Colon (tissue), 2 donors: Measurements from ENCODE around the gene EEPD1.

ENCODE experiments used
- FAIRE-seq: peaks from 2 replicates; lab custom pipeline; 2012; peaks lifted over from hg19 to GRCh38; lab: Jason Lieb, UNC
- donor health status: control.
- donor health status: control.

Gene EEPD1

DNA sequence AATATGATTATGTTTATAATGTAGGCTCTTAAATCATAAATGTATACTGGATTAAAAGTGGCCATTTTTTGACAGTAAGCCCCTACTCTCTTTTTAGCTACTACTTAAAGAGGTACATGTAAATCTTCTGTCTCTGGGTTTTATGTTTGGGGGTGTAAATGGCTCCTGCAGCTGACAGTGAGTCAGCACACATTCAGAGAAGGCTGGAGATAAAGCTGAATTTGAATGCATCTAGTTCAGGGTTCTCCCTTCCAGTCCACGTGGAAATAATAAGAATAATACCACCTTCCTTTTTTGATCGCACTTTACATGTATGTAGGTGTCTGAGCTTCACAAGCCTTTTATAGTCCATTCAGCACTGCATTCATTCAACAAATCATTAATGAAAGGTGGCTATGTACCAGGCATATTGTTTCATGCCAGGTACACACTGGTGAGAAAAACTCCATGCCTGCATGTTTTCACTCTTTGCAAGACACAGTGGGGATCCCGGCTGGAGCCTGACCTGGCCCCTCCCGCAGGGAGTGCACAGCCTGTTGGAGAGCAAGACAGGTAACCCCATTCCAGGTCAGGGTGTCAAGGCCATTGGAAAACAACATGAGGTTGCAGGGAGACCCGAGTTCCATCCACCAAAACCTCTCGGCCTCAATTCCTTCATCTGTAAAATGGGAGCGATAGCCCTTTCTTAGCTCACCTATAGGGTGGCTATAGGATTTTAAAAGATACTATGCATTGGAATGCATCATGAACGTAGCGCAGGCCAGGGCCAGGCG lies 129.1 kb downstream of the EEPD1 start:
- FAIRE-seq = no peak

DNA sequence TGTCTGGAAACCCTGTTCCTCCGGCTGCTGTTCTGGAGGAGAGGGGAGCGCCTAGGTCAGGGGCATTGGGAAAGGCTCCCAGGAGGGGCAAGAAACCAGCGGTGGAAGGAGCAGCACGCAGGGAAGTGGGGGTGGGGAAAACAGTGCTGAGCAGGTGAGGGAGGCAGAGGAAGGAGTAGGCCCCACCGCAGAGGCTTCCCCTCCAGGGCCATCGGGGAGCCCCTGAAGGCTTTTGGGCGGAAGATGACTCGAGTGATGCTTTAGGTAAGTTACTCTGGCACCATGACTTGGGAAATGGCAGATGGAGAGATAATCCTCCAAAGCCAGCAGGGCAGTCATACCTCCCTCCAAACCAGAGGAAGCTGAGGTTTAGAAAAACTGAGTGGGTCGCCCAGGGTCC lies 130.1 kb downstream of the EEPD1 start:
- FAIRE-seq = no peak

DNA sequence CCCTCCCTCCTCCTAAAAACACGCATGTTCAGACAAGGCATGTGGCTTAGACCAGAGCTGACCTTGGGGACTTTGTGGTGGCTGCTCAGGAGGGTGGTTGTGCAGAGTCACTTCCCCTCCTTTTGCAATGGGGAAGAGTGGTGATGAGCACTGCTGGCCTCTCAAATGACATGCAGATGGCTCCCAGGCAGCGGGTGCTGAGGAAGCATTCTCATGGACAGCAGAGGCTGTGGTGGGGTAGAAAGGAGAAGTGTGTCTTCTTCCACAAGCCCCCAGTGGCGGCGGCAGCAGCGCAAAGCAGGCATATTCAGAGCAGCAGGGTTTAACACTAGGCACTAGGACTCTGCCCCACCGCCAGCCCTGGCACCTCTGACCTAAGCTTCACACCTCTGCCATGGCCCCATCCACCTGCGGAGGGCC lies 130.7 kb downstream of the EEPD1 start:
- no peak for FAIRE-seq

DNA sequence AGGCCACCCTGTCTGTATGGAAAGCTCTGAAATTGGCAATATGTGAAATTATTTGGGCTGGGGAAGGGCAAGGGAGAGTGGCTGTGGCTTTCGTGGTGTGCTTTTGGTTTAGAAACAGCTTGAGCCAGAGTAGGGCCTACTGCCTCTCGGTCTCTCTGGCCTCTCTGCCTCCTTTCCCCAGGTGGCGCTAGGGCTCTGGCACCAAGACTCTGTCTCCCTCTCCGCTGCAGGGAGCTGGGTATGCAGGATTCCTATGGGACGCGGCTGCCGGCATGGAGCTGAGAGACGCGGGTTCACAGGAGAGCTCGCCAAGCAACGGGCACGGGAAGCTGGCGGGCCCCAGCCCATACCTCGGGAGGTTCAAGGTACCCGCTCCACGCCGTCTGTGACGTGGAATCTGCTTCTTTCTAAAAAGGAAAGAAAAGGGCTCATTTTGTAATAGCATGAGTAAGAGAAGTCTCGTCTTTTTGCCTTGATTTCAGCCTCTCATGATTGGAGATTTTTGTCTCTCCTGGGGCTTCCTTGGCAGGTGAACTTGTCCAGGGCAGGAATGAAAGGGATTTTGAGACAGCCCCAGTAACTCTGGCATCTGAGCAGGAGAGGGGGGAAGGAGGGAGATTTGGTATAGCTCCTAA lies 131.5 kb downstream of the EEPD1 start:
- no peak for FAIRE-seq

- FAIRE-seq = no peak
Observed at GRCh38 chr7:36285276-36285675, 132.2 kb downstream of the EEPD1 start.

- FAIRE-seq = no peak
Observed at GRCh38 chr7:36286226-36286625, 133.2 kb downstream of the EEPD1 start.

DNA sequence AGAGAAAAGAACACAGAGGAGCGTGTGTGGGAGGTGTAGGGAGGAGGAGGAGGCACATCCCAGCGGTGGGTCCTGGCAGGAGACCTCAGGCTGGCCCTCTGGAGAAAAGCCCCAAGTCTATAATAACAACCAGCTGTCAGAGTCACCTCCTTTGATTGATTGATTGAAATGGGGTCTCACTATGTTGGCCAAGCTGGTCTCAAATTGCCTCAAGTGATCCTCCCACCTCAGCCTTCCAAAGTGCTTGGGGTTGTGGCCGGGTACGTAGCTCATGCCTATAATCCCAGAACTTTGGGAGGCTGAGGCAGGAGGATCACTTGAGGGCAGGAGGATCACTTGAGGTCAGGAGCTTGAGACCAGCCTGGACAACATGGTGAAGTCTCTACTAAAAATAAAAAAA lies 133.6 kb downstream of the EEPD1 start:
- FAIRE-seq = no peak

GRCh38 chr7:36287371-36288241 lies 134.6 kb downstream of the EEPD1 start:
- FAIRE-seq = no peak

GRCh38 chr7:36288501-36288900 lies 135.4 kb downstream of the EEPD1 start:
- FAIRE-seq = no peak

DNA sequence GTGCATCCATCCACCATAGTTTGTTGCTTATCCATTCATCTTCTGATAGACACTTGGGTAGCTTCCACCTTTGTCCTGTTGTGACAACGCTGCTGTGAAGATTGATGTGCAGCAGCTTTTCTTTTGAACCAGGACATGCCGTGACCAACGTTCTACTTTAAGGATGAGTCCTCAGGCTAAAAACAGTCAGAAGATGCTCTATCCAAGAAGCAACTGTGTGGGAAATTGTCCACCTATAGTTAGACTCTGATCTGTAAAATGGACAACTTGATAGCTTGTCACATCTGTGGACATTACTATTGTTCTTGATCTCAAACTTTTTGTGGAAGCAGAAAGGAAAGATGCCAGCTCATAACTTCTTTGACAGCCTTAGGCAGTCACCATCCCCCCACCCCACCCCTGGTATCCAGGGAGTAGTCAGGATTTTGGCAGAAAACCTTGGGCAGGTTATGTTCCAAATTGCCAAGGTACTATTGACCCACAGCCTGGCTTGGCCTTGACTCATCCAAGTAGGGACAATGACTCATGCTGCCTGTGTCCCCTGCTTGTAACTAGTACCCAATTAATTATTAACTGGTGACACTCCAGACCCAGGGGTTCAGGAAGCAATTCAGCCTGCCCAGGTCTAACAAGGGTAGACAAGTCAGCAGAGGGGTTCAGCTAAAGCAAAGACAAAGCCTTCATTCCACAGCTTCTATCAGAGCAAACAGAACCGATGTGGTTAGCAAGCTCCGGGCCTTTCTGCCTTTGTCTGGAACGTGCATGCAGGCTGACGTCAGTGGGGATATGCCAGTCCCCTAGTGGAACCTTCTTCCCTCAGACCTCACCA lies 137.0 kb downstream of the EEPD1 start:
- no peak for FAIRE-seq

- FAIRE-seq = no peak
Observed at GRCh38 chr7:36291387-36292316, 138.6 kb downstream of the EEPD1 start.

- FAIRE-seq = no peak
Observed at GRCh38 chr7:36295090-36295489, 142.0 kb downstream of the EEPD1 start.

DNA sequence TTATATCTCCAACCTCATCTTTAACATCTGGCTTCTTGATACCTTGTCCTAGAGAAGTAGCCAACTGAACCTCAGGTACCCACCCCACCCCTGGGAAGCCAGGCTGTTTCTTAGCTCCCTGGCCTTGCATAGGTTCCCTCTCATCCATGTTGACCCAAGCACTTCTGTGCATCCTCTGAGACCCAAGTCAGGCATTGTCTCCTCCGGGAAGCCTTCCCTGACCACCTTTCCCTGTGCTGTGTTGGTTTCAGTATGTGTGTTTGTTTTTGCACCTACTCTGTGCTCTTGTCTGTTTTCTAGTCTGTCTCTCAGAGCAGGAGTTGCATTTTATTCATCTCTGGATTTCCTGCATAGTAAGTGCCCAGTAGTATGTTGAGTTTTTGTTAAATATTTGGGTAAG lies 143.2 kb downstream of the EEPD1 start:
- FAIRE-seq = no peak

- FAIRE-seq = no peak
Observed at GRCh38 chr7:36297364-36298009, 144.4 kb downstream of the EEPD1 start.

DNA sequence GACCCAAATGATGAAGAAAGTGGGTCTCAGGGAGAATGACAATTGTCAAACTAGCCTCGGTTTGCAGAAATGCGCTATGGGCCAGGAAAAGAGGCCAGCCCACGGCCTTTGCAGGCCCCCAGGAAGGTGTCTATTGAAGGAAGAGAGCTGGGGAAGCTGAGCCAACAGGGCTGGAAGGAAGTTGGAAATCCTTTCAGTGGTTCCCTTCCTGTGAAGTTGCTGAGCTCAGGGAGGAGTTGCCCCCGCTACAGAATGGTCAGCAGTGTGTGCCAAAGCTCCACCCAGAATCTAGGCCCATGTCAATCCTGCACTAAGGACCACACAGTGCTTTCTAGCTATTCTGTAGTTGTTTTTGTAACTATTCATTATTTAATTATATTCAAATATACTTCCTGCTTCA lies 145.1 kb downstream of the EEPD1 start:
- FAIRE-seq = no peak

- FAIRE-seq = no peak
Observed at GRCh38 chr7:36299223-36299774, 146.2 kb downstream of the EEPD1 start.

DNA sequence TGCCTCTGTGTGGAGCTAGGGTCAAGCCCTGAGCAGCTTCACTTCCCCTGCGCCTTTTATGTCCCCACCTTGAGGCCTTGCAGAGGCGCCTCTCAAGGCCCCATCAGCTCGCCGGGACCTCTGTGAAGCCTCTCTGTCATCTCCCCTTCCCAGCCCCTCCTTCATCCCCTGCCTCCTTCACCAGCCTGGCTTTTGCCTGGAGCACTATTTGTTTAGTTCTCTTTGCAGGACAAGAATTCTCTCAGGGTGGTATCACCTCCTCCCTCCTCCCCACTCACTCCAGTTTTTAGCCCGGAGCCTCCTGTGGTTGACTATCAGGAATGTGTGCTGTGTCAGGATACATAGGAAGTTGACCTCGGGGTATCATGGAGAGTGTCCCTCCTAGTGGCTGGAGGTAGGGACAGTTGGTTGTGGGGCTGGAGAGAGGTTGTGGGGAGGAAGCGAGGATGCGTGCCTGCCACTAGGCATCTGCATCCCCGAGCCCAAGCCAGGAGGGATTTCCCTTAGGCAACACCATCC lies 146.8 kb downstream of the EEPD1 start:
- no peak for FAIRE-seq

GRCh38 chr7:36300696-36301350 lies 147.8 kb downstream of the EEPD1 start:
- FAIRE-seq = no peak
